C1 segment of cervical spinal cord (tissue), 14 donors: ENCODE measurements around the gene PTPRU.
"Not testable (repeated sequence)": the region's sequence is repeated elsewhere in the genome, so short reads cannot be mapped to it uniquely, and the experiment has no call there.

Experiments used
- DNase-seq, 14 donors: peaks; one replicate each; lab custom pipeline; 2025; lab: John Stamatoyannopoulos, UW

PTPRU gene

DNA sequence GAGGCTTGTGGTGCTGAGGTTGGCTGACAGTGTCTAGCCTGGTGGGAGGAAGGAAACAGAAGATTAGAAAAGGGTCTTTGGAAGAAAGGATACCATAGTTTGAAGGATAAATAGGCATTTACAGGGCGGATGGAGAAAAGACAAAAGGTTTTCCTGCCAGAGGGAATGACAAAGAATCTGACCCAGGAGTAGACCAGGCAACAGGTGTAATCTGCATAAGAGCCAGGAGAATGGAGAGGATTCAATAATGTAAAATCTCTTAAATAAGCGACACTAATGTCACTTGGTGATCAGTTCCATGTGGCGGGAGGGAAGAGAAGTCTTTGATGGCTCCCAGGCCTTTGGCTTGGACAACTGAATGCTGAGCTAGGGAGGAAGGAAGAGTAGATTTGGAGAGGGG is 15.0 kb upstream of the PTPRU start:
- DNase-seq, result no peak

DNA sequence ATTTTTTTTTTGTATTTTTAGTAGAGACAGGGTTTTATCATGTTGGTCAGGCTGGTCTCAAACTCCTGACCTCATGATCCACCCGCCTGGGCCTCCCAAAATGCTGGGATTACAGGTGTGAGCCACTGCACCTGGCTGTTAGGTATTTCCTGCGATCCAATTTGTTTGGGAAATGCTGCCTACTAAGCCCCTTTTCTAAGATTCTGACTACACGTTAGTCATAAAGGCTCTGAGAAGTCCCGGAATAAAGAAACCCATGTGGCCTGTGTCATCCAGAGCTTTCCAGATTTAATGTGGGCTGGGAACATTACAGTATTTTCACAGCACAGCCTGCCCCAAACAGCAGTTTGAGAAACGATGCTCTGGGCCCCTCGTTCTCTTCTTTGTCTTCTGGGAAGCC is 14.1 kb upstream of the PTPRU start:
- DNase-seq, result not testable (repeated sequence)

DNA sequence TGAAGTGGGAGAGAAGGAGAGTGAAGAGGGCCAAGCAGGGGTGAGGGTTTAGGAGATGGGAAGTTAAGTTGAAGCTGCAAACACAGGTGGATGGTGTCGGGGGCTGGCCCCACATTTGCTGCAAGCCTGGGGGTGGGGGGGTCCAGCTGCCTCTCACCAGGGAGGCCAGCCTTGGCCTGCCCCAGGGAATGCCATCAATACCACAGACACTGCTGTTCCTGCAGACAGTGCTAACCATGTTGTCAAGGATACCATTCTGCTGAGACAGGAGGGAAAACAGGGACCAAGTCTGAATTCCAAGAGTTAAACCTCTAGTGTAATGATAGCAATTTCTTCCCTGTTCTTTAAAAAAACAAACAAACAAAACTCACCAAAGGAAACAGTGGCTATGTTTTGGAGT is 13.6 kb upstream of the PTPRU start:
- no peak for DNase-seq

DNA sequence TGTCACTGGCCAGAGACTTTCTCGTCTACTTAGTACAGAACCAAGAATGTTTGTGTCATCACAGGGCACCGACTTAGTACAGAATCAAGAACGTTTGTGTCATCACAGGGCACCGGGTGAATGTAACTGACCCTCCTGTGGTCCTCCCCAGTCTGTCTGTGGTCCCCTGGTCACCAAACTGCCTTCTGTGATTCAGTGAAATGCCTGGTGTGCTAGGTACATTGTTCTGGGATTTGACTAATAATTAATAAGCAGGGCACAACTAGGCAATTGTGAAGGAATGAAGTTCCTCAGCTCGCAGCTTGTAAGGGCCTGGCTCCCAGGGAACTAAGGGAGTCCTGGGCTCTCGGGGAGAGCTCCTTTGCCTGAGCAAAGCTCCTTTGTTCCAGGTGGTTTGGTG is 12.8 kb upstream of the PTPRU start:
- no peak for DNase-seq

DNA sequence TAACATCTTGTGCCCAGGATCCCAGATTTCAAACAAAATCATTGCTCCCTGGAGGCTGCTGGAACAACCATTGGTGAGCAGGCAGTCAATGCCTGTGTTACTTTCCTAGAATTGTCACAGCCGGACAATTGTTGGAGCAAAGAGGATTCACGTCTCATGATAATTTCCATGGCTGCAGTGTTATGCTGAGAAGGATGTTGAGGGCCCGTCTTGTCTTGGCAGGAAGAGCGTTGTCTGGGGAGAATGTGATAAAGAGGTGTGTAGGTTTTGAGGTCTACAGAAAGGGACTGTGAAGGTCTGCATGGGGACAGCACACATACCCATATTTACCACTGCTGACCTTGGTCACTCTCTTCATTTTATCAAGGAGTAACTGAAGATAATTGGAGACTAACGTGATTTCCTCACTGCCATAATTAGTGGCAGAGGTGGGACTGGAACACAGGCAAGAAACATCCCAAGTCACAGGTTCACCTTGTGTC is 11.9 kb upstream of the PTPRU start:
- no peak for DNase-seq

DNA sequence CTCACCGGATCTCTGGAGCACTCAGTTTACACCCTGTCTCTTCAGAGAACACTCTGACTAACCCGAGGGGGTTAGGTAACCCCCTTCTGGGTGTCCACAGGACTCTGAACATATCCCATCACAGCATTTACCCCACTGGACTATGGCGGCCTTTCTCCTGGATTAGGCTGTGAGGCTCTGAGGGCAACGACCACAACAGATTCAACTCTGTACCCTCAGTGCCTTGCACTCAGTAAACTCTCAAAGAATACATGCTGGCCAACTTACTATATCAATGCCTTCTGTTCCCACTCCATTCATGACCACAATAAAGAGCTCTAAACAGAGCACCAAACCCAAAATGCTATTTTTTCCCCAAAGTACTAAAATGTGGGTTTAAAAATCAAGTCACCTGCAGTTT is 11.0 kb upstream of the PTPRU start:
- DNase-seq, result no peak

DNA sequence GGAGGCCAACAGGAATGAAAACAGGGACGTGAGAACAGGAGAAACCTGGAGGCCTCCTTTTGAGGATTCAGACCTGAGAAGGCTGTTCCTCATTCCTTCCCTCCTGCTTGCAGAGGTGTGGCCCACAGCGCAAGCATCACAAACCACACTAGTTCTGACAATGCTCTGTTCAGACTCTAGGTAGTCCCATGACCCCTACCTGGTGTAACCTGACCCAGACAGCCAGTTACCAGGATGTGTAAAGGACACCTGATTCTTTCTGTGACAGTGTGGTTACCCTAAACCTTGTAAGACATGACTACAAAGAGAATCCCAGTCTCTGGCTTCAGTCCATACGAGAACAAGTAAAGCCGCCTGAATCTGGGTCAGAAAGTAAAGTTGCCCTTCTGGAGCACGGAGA is 8.8 kb upstream of the PTPRU start:
- DNase-seq, result no peak

DNA sequence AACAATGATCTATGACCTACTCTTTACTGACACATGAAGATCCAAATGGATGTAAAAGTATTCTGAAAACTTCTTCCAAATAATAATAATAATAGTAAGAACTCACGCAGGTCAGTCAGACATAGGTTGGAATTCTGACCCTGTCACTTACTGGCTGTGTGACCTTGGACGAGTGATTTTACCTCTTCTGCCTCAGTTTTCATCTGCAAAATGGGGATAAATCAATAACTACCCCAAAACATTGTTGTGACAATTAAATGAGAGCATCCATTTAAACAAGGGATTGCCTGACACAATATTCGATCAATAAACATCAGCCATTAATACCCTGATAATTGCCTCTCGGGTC is 6.1 kb upstream of the PTPRU start:
- no peak for DNase-seq

DNA sequence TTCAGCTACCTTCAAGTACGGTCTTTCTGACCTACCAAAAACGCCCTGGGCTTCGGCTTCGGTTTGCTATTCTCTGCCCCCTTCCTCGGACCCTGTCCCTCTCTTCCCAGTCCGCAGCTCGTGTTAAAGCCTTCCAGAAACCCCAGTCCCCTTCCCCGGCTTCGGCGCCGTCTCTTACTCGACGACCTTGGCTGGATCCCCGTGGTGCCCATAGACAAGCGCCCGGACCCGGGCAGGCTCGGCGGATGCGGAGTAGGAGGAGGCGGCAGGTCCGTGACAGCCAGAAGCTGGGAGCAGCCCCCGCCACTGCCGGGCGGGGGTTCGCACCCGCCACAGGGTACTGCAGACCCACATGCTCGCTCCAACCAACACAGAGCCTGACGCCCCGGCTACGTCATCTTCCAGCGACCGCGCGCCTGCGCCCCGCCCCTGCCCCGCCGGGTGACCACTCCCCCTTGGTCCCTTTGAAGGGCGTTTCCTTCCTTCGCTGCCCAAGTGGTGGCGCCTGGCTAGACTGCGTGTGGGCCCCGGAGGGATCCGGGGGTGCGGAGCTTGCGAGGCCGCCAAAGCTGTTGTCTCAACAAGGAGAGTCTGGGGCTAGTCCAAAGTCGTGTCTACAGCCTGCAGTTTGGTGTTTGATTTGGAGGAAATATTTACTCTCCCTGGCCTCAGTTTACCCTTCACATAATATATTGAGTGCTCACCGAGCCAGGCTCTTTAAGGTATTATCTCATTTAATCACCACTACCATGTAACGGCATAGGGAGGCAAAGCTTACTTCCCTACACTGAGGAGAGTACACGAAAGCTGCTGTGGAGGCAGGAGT is 5.6 kb upstream of the PTPRU start, which contains the start of gene MECR:
Gene MECR, minus strand, starts transcription at position 382 of the 826 bp plus-strand sequence. Its CDS starts 28 bp downstream, at position 354.
- DNase-seq, result peak; percentile 53 to 96 (median 88)

DNA sequence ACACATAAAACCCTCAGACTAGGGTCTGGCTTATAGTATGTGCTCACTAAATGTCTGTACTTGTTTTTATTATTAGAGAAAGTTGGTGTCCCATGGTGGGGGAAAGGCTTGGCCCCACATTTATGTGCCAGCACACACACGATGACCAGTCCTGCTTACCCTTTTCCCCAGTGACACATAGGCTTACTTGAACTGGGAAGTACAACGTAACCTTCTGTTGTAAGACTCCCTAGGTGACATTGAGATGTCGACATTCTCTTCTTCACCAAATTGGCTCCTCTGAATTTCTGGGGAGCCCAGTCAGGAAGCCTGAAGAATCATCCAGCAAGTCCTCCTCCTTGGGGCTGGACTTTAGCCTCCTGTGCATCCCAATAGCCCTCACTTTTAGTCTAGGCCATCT is 3.9 kb upstream of the PTPRU start:
- no peak for DNase-seq

DNA sequence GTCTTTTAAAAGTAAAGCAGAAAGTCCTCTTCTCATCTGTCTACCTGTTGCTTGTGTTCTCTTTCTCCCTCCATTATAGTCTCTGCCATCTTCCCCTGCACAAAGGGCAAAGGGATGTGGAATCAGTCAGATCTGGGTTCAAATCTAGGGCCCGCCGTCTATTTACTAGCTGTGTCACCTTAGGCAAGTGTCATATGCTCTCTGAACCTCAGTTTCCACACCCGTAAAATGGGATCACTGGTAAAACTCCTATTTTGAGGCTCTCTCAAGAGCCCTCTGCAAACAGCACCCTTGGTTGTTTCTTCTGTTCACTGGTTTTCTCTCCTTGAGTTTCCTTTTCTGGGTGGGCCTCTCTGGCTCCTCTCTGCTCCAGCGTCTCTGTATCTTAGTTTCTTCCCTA is 2.6 kb upstream of the PTPRU start:
- DNase-seq, result no peak

DNA sequence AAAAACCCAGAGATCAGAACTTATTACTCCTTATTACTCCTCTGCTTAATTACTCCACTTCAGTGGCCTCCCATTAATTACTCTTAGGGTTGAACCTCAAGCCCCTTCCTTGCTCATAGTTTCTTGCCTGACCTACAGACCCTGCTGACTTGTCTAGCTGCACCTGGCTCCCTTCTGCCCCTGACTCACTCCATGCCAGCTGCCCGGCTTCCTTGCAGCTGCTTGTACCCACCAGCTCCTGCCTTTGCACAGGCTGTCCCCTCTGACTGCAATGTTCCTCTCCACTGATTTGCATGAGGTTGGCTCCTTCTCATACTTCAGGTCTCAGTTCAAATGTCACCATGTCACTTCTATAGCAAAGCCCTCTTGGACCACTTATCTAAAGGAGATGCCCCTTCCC is 1.9 kb upstream of the PTPRU start:
- DNase-seq, result no peak

DNA sequence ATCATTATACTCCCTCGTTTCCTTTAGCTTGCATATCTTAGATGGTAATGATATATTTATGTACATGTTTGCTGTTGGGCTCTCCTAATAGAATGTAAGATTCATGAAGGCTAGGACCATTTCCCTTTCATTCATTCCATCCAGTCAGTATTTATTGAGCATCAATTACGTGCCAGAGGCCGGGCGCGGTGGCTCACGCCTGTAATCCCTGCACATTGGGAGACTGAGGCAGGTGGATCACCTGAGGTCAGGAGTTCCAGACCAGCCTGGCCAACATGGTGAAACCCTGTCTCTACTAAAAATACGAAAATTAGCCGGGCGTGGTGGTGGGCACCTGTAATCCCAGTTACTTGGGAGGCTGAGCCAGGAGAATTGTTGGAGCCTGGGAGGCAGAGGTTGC is 1.4 kb upstream of the PTPRU start:
- not testable (repeated sequence) for DNase-seq

DNA sequence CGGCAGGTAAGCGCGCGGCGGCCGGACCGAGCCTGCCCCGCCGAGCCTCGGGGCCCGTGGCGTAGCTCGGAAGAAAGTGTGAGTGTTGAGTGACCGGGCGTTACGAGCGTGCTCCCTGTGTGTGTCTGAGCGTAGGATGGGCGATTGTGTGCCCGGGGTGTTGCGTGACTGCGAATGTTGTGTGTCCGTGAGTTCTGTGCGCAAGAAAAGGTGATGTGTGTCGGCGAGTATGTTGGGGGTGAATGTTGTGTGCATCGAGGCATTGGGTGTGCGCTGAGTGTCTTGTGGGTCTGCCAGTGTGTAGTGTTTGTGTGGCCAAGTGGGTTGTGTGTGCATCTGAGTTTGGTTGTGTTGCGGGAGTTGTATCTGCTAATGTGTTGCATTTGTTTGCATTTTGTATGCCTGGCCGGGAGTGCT is 398 bp downstream of the PTPRU start:
- peak in 1 of 14 donors; percentile 28 for DNase-seq

DNA sequence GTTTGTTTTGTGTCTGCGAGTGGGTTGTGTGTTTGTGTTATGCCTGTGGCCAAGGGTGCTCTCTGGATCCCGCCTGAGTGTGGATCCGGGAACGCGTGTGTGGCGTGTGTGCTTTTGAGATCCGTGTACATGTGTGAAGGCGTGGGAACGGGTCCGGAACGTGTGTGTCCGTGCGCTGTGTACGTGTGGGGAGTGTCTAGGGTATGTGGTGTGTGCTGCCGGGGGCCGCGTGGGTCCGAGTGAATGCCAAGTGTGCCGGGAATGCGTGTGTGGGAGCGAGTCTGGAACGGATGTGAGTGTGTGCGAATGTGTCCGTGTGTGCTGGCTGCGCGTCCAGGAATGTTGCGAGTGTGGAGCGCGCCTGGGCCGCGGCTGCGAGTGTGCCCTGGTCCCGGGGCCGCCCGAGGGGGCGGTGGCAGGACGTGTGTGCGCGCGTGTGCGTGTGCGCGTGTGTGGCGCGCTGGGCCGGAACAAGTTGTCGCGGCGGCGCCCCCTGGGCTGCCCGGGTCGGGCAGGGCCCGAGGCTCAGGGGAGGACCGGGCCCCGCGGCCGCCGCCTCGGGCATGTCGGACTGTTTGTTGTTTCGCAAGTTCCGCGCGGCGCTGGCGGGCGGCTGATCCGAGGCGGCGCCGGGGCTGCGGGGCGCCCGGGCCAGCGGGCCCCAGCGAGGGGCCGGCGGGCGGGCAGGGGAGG is 953 bp downstream of the PTPRU start:
- DNase-seq, result peak in 2 of 14 donors; percentile 21 to 36

DNA sequence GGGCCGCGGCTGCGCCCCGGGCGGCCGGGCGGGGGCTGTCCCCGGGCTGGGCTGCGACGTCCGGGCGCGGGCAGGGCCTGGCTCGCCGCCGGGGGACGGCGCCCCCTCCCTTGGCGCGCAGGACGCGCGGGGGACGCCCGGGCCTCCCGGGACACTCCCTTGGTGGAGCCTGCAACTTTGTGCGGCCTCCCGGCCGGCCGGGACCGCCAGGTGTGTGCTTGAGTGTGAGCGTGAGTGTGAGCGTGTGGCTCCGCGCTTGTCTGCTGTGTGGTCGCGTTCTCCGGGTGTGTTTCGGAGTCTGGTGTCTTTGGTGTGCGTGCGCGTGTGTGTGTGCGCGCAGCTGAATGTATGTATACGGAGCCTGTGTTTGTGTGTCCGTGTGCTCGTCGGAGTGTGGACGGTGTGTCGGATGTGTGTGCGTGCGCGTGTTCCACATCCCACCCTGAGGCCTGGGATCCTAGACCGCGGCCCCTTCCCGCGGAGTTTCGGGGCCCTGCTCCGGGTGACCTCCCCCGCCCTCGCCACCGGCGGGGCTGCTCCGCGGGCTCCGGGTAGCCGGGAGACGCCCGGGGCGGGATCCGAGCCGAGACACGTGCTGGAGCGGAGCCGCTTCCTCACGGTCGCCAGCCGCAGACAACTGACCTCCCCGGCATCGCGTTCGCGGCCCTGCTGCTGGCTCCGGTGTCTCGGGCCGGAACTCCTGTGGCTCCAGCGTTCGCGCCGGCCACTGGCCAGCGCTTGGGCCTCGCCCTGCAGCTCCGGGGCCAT is 1.7 kb downstream of the PTPRU start:
- DNase-seq, result peak in 1 of 14 donors; percentile 23

DNA sequence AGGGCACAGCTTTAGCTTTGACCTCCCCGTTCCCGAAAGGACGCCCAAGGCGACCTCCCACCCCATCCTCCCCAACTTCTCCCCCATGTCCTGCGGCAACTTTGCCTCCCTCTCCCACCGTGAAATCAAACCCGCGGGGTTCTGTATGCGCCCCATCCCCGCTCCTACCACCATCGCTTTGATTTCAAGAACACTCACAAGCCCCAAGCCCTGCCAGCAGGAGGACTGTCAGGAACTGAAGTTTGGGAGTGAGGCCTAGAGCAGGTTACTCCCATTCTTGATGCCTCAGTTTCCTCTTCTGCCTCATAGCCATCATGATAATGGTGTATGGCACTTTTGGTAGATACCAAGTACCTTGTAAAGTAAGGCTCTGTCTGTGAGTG is 2.3 kb downstream of the PTPRU start:
- DNase-seq, result no peak

DNA sequence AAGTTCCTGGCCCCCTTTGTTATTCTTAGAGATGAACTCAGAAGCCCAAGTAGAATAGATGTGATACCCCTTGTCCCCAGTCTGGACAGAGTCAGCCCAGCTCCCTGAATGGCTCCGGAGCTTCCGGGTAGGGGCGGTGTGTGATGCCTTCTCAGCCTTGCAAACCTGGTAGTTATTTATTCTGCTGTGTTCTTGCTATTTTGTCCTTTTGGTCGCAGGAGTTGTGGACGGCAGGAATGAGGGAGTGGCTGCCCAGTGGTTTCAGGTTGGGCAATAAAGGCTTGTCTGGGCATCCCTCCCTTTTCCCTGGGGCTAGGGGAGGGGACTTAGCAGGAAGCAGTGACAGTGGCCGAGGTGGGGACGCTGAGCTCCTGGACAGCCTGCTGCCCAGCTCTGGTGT is 2.8 kb downstream of the PTPRU start:
- DNase-seq, result no peak

DNA sequence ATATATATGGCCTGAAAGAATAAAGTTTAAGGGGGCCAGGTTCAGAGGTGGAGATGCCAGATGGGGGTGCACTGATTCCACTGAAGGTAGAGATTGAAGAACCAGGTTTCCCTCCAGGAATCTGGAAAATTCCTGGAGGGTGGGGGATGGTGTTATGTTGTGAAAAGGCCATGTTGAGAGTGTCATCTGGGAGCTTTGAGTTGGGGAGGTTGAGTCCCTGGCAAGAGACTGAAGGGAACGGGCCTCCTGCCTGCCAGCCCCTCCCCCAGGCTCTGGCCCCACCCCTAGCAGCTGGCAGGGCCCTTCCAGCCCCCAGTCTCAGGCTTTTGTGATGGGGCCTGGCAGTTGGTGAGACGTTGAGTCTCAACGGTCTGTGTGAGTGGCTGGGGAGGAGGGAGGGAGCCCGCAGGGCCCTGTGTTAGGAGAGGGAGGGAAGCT is 4.1 kb downstream of the PTPRU start:
- no peak for DNase-seq

DNA sequence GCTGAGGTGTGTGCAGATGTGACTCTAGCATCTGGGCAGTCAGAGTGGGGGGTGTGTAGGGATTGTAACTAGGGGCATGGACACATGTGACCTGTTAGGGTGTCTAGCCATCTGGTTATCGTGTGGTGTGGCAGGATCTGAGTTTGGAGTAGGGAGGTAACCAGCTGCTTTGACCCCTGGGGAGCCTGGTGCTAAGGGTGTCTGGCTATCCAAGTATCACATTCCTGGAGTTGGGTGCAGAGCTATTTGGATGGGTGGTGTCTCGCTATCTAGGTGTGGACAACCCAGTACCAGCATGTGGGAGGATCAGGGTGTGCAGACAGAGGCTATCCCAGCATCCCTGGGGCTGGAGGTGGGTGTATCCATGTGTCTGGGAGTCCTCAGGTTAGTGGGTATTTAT is 4.7 kb downstream of the PTPRU start:
- no peak for DNase-seq

DNA sequence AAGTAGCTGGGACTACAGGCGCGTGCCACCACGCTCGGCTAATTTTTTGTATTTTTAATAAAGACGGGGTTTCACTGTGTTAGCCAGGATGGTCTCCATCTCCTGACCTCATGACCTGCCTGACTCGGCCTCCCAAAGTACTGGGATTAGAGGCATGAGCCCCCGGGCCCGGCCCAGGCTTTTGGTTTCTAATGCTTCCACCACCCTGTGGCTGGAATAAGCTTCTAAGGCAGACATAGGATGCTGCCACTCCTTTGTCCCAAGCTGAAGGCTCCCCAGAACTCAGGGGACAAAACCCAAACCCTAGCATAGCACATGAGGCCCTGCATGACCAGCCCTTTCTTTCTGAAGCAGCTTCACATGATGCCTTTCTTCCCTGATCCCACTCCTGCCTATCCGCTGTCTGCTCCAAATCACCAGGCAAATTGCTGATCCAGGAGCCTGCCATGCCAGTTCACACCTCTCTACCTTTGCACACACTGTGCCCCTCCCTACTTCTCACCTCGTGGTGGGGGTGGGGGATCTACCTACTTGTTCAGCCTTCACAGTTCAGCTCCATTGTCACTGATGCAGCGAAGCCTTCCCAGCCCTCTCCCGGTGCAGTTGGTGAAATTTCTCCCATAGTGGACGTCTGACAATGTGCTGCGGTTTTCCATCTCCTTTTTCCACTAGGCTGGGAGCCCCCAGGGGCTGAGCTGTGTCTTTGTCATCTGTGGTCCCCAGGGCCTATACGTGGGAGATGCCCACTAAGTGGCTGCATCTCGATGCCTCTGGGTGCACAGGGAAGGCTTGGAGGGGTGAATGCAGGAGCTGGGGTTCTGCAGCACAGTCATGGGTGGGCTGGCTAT is 6.9 kb downstream of the PTPRU start:
- DNase-seq, result no peak
